22Rv1 (cell line): Measurements from ENCODE around the gene TPK1.

ENCODE experiments used
- ZFX ChIP-seq: fragments of 450-650 bp; IDR thresholded peaks from 2 replicates; pipeline ENCODE4 v1.6.1; 2017; ENCODE audit warnings: antibody characterized with exemption, borderline replicate concordance
- TF ChIP-seq, protein P1 (sequence below): fragments of 450-650 bp; IDR thresholded peaks from 2 replicates; pipeline ENCODE4 v1.5.1; 2017; ENCODE audit warnings: mild to moderate bottlenecking

DNA sequence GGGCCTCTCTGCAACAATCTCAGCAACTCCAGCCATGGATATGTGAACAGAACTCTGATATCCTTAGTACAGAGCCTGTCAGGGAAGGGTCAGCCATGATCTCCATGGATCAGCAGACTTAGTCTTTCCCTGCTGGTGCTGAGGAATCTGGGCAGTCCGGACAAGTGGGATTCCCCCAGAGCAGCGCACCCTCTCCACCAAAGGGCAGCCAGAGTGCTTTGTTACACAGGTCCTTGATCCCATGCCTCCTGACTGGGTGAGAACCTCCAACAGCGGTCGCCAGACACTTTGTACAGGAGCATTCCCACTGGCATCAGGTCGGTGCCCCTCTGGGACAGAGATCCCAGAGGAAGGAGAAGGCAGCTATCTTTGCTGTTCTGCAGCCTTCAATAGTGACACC lies 38.9 kb downstream of the TPK1 start:
- TF ChIP-seq, protein P1, sequence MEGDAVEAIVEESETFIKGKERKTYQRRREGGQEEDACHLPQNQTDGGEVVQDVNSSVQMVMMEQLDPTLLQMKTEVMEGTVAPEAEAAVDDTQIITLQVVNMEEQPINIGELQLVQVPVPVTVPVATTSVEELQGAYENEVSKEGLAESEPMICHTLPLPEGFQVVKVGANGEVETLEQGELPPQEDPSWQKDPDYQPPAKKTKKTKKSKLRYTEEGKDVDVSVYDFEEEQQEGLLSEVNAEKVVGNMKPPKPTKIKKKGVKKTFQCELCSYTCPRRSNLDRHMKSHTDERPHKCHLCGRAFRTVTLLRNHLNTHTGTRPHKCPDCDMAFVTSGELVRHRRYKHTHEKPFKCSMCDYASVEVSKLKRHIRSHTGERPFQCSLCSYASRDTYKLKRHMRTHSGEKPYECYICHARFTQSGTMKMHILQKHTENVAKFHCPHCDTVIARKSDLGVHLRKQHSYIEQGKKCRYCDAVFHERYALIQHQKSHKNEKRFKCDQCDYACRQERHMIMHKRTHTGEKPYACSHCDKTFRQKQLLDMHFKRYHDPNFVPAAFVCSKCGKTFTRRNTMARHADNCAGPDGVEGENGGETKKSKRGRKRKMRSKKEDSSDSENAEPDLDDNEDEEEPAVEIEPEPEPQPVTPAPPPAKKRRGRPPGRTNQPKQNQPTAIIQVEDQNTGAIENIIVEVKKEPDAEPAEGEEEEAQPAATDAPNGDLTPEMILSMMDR, result no peak
- TF ChIP-seq ZFX, result no peak
